PFSK-1 (cell line): ENCODE measurements around the gene BACH1.

Source experiments
- FOXP2 ChIP-seq: optimal IDR thresholded peaks from 2 replicates; pipeline ENCODE3; 2011; ENCODE audit warnings: borderline replicate concordance, control low read depth, inconsistent platforms; ENCODE audit not compliant: insufficient read depth; ENCODE audit errors: extremely low read length, extremely low read depth
- POLR2AphosphoS5 ChIP-seq: IDR thresholded peaks from 2 replicates; pipeline ENCODE4 v1.6.1; 2012; ENCODE audit warnings: low read depth, mild to moderate bottlenecking, control low read depth, low read length, moderate library complexity
- SIN3A ChIP-seq: IDR thresholded peaks from 2 replicates; pipeline ENCODE4 v1.6.1; 2012; ENCODE audit warnings: mild to moderate bottlenecking, low read length, moderate library complexity, borderline replicate concordance; ENCODE audit not compliant: insufficient read depth
- TAF1 ChIP-seq: IDR thresholded peaks from 2 replicates; pipeline ENCODE4 v1.6.1; 2012; ENCODE audit warnings: low read length, control low read depth, borderline replicate concordance; ENCODE audit not compliant: insufficient read depth
- TF ChIP-seq, protein P1 (sequence below), 2 experiments: IDR thresholded peaks; 2 replicates each; pipeline versions ENCODE4 v1.6.1 to v1.8.0; 2011 to 2012; ENCODE audit warnings: low read depth in 2 of 2, low read length in 2 of 2, control low read depth in 1 of 2, inconsistent platforms in 1 of 2, mild to moderate bottlenecking in 1 of 2, moderate library complexity in 1 of 2; ENCODE audit not compliant: insufficient read depth in 1 of 2

Gene BACH1

DNA sequence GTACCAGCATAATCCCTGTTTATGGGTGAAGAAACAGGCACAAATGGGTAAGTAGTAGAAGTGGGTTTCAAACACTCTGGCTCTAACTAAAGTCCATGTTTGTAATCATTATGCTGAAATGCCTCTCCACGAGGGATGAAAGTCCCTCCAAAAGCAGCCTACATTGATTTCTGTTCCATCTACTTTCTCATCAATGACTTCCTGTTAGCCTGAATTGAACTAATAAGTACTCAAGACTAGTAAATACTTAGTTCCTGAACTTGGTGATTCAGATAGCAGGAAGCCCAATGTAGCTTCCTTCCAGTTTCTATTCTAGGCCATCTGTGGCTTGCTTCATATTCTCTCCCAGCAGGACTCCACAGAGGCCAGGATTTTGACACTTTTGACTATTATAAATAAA lies 11.3 kb upstream of the BACH1 start:
- TF ChIP-seq, protein P1, sequence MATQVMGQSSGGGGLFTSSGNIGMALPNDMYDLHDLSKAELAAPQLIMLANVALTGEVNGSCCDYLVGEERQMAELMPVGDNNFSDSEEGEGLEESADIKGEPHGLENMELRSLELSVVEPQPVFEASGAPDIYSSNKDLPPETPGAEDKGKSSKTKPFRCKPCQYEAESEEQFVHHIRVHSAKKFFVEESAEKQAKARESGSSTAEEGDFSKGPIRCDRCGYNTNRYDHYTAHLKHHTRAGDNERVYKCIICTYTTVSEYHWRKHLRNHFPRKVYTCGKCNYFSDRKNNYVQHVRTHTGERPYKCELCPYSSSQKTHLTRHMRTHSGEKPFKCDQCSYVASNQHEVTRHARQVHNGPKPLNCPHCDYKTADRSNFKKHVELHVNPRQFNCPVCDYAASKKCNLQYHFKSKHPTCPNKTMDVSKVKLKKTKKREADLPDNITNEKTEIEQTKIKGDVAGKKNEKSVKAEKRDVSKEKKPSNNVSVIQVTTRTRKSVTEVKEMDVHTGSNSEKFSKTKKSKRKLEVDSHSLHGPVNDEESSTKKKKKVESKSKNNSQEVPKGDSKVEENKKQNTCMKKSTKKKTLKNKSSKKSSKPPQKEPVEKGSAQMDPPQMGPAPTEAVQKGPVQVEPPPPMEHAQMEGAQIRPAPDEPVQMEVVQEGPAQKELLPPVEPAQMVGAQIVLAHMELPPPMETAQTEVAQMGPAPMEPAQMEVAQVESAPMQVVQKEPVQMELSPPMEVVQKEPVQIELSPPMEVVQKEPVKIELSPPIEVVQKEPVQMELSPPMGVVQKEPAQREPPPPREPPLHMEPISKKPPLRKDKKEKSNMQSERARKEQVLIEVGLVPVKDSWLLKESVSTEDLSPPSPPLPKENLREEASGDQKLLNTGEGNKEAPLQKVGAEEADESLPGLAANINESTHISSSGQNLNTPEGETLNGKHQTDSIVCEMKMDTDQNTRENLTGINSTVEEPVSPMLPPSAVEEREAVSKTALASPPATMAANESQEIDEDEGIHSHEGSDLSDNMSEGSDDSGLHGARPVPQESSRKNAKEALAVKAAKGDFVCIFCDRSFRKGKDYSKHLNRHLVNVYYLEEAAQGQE (IDR thresholded peaks at IDR 0.05; ENCODE audit: insufficient read depth in 1 of 2, low read depth in 2 of 2, low read length in 2 of 2): no peak
- TF ChIP-seq POLR2AphosphoS5: no peak

DNA sequence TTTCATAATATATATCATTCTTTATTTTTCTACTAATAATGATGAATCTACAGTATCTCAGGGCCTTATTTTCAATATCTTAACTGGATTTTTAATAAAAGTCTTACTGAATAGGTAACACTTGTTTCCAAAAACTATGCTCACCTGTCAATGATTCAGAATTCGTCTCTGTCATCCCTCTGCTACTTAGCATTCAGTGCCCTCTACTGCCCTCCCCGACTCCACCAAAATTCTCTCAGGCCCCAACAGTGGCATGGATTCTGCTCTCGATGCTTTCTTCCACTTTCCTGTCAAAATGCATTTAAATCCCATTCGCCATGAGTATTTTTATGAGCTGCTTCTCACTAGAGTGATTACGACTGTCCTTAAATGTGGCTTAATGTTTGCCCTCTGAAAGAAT lies 10.5 kb upstream of the BACH1 start:
- TF ChIP-seq FOXP2 (no peak), TAF1 (no peak), SIN3A (no peak), POLR2AphosphoS5 (no peak)
- TF ChIP-seq, protein P1 (IDR thresholded peaks at IDR 0.05; ENCODE audit: insufficient read depth in 1 of 2, low read depth in 2 of 2, low read length in 2 of 2): no peak

DNA sequence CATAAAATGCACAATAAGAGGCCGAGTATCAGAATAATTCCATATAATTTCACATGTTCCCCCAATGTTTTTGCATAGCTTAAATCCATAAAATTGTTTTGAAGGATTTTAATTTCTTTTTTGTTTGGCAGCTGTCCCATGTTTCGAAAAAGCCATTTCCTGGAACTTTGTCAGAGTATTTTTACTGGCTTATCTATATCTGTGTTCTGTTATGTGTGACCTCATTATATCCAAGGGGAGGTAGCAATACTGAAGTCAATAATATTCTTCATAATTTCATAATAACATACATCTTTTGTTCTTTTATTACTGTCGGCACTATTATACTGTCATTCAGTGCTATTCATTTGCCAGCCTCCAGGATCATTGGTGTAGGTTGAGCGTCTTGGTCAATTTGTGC lies 9.4 kb upstream of the BACH1 start:
- no peak for TF ChIP-seq TAF1
- TF ChIP-seq SIN3A: no peak
- TF ChIP-seq, protein P1 (IDR thresholded peaks at IDR 0.05; ENCODE audit: insufficient read depth in 1 of 2, low read depth in 2 of 2, low read length in 2 of 2): no peak
- no peak for TF ChIP-seq FOXP2
- TF ChIP-seq POLR2AphosphoS5: no peak

DNA sequence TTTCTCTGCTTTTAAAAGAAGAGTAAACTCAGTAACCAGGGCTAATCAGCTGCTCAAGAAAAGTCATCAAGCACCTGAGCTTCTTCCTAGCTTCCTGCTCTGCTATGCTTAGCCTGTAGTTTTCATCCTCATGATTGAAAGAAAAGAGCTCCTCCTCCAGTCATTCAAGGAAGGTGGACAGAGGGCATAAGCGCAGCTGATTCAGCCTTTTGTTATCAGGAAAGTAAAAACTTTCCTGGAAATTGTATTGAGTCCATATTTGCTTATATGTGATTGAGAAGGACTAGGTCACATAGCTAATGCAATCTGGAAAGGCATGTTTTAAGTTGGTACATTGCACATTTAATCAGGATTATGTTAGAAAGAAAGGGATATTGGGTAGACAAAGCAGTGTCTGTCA lies 8.5 kb upstream of the BACH1 start:
- no peak for TF ChIP-seq SIN3A
- no peak for TF ChIP-seq FOXP2
- TF ChIP-seq TAF1: no peak
- TF ChIP-seq, protein P1 (IDR thresholded peaks at IDR 0.05; ENCODE audit: insufficient read depth in 1 of 2, low read depth in 2 of 2, low read length in 2 of 2): no peak
- TF ChIP-seq POLR2AphosphoS5: no peak

DNA sequence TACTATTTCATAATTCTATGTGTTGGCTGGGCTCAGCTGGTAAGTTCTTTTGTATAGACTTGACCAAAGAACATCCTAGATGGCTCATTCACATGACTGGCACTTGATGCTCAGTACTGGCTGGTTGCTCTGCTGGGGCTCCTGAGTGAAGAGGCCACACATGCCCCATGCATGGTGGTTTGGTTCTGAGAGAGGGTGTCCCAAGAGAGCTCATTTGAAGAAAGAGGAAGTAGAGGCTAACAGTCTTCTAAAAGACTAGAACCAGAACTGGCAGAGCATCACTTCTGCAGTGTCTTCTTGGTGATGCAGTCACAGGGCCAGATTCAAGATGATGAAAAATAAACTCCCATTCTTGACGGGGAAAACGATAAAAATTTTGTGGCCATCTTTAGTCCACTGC lies 5.2 kb upstream of the BACH1 start:
- TF ChIP-seq SIN3A: no peak
